T-cell (primary cell): ENCODE measurements around the gene APMAP. TPM values are rescaled to one million over a fixed set of nuclear protein-coding genes. Genes with fewer than 3 reads are reported as not detected.
A peak's percentile ranks its signal among the peaks of the same experiment; 100 is the strongest.

Experiments
- ATAC-seq, 4 experiments: fragments of 200-7000 bp in 3 of 4; fragments of 150-1000 bp in 1 of 4; cut with Tn5 transposase; replicated peaks in 1 of 4; 1 replicate in 3 of 4; 2 replicates in 1 of 4; pipeline ENCODE4 v1.10.0; 2021; ENCODE audit warnings: moderate library complexity in 3 of 4, mild to moderate bottlenecking in 2 of 4, moderate number of reproducible peaks in 1 of 4
- CTCF ChIA-PET, 2 donors: fragments of 300-600 bp; sonication (Branson Sonifier 250); formaldehyde crosslinking; loops; one replicate each; lab custom pipeline; 2022; ENCODE audit warnings: antibody characterized with exemption in 2 of 2; lab: Charles Lee
- POLR2A ChIA-PET, 2 donors: fragments of 300-600 bp; sonication (Branson Sonifier 250); formaldehyde crosslinking; loops; one replicate each; lab custom pipeline; 2022; ENCODE audit warnings: antibody characterized with exemption in 2 of 2; lab: Charles Lee
- DNase-seq, 35 experiments: peaks; one replicate each; pipeline versions ENCODE4 v3.0.0 to v3.0.0-alpha.2; 2013 to 2023
- H3K27ac ChIP-seq: one replicate; pipeline ENCODE4 v1.5.1; 2013; ENCODE audit warnings: low read length
- H3K27me3 ChIP-seq, 2 experiments: replicated peaks in 1 of 2; 1 replicate in 1 of 2; 2 replicates in 1 of 2; pipeline versions ENCODE4 v1.6.1 to v1.7.0; 2013; ENCODE audit warnings: low read length in 1 of 2, mixed read lengths in 1 of 2; ENCODE audit not compliant: control insufficient read depth in 2 of 2, insufficient read depth in 2 of 2; ENCODE audit errors: extremely low read depth in 1 of 2
- H3K36me3 ChIP-seq, 2 donors: 1 replicate in 1 of 2; 2 replicates in 1 of 2; pipeline versions ENCODE4 v1.6.1 to v1.7.0; 2013; ENCODE audit warnings: low read length in 1 of 2; ENCODE audit not compliant: control insufficient read depth in 2 of 2, insufficient read depth in 1 of 2; ENCODE audit errors: extremely low read depth in 1 of 2
- H3K4me1 ChIP-seq, 2 experiments: 1 replicate in 1 of 2; 2 replicates in 1 of 2; pipeline versions ENCODE4 v1.6.1 to v1.7.0; 2013; ENCODE audit warnings: low read length in 2 of 2, mixed read lengths in 1 of 2; ENCODE audit not compliant: insufficient read depth in 2 of 2, control insufficient read depth in 1 of 2; ENCODE audit errors: extremely low read depth in 1 of 2
- H3K4me3 ChIP-seq, 2 donors: 1 replicate in 1 of 2; 2 replicates in 1 of 2; pipeline versions ENCODE4 v1.5.1 to v1.7.0; 2013; ENCODE audit warnings: mild to moderate bottlenecking in 2 of 2, low read length in 1 of 2, moderate library complexity in 1 of 2; ENCODE audit not compliant: control insufficient read depth in 1 of 2; ENCODE audit errors: extremely low read depth in 1 of 2
- H3K9me3 ChIP-seq: 2 replicates; pipeline ENCODE4 v1.7.0; 2013
- H3K27ac Mint-ChIP-seq, 2 donors: one replicate each; pipeline ENCODE4 v1.8.0; 2020 to 2021; ENCODE audit warnings: mild to moderate bottlenecking in 2 of 2, mixed read lengths in 2 of 2
- H3K27me3 Mint-ChIP-seq, 2 donors: one replicate each; pipeline ENCODE4 v1.8.0; 2021 to 2022; ENCODE audit warnings: mixed read lengths in 2 of 2
- H3K36me3 Mint-ChIP-seq: one replicate; pipeline ENCODE4 v1.8.0; 2021; ENCODE audit warnings: mixed read lengths
- H3K4me1 Mint-ChIP-seq, 3 donors: one replicate each; pipeline ENCODE4 v1.8.0; 2020 to 2022; ENCODE audit warnings: mixed read lengths in 3 of 3, mild to moderate bottlenecking in 1 of 3
- H3K4me3 Mint-ChIP-seq, 3 donors: one replicate each; pipeline ENCODE4 v1.8.0; 2020 to 2022; ENCODE audit warnings: mild to moderate bottlenecking in 3 of 3, mixed read lengths in 3 of 3, moderate library complexity in 3 of 3
- H3K9me3 Mint-ChIP-seq, 3 donors: one replicate each; pipeline ENCODE4 v1.8.0; 2020 to 2022; ENCODE audit warnings: mixed read lengths in 3 of 3
- WGBS: methylation state at CpG from one replicate; pipeline ENCODE4 v1.1.5; 2013; ENCODE audit warnings: missing lambda C conversion rate; ENCODE audit not compliant: insufficient coverage; 5-methylcytosine and 5-hydroxymethylcytosine counted together
- total RNA-seq, 35 experiments: library from RNA in 6 of 35; stranded (reverse) in 6 of 35; fragments of 120-200 nt in 1 of 35; gene quantifications; one replicate each; pipeline versions ENCODE4 v1.2.1 to v1.2.4 and lab custom pipeline; 2013 to 2026

Gene APMAP
- total RNA-seq, 5 donors from 2014 or later (not counting 1 experiment from before 2014, with no cell fraction given), result 32.2 to 53.0 (median 49.8) TPM

DNA sequence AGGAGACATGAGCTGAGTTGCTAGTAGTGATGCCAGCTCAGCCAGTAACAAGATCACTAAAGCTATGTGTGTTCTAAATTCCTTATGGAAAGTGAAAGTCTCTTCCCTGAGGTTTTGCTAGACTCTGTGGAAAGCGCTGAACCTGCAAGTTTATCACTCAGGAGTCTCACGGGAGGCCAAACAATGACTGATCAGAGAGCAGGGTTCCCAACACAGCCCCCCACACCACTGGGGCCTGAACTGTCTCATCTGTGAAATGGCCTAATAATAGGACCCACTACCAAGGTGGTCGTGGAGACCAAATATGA is 45.5 kb upstream of the APMAP start:
- POLR2A ChIA-PET, result no interaction called here
- no peaks in the 10 kb centered on the region for H3K27me3 Mint-ChIP-seq
- 100% methylated on average over 1 of the region's 3 CpGs for WGBS
- H3K9me3 ChIP-seq, result no peaks in the 10 kb centered on the region
- H3K36me3 ChIP-seq, result peaks cover 5 to 15% of the 10 kb centered on the region in 2 donors
- peaks cover 68 to 82% (median 79%) of the 10 kb centered on the region in 3 donors for H3K4me1 Mint-ChIP-seq
- H3K4me3 ChIP-seq, result no peak overlapping the region
- H3K27ac ChIP-seq, result no peak overlapping the region
- peak overlapping the region; percentile 86 to 89 for H3K27ac Mint-ChIP-seq
- DNase-seq, result no peak
- no peaks in the 10 kb centered on the region for H3K27me3 ChIP-seq
- H3K9me3 Mint-ChIP-seq, result no peaks in the 10 kb centered on the region
- CTCF ChIA-PET, result interaction anchor here in 1 of 2 donors (2.3 kb wide), 1 partner anchor 26 kb away, joined by 8 read pairs; no protein-coding TSS in a partner anchor
- peaks cover 45 to 76% of the 10 kb centered on the region in 2 experiments for H3K4me1 ChIP-seq
- no peak for ATAC-seq
- H3K36me3 Mint-ChIP-seq, result peaks cover 3% of the 10 kb centered on the region
- H3K4me3 Mint-ChIP-seq, result peak overlapping the region in 1 of 3 donors; percentile 76

DNA sequence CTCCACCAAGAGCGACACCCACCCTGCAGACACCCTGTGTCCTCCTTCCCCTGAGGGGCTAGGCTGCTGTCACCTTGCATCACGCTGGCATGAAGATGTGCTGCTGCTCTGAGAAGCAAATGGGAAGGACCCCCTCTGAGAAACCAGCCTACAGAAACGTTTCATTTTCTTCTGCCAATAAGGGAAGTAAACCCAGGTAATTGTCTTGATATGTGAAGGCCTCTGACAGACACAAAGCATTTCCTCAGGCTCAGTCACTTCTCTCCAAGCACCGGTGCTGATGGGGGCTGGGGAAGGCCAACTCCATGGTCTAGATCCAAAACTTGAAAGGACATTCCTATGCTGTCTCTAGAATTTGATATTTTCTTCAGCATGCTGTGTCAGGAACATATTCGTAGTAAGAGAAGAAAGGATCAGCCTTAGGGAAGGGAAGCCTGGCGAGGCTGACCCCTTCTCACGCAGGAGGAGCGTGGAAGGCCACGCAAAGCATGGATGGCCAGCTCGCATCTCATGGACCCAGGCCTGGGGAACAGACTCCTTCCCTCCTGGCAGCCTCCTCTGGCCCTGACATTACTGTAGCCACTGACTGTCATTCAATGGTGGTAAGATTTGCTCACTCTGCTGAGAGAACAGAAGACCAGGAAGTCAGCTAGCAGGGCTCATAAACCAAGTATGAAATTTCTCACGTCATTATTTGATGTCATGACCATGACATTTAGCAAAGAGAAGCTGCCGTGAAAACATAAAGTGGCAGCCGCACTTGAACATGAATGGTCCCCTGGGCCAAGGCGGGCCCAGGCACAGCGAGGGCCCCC is 44.9 kb upstream of the APMAP start:
- Mint-ChIP-seq H3K9me3 (no peaks in the 10 kb centered on the region), H3K4me1 (peaks cover 62 to 78% (median 74%) of the 10 kb centered on the region in 3 donors), H3K36me3 (peaks cover 3% of the 10 kb centered on the region), H3K27me3 (no peaks in the 10 kb centered on the region), H3K27ac (peak overlapping the region; percentile 86 to 89), H3K4me3 (peak overlapping the region in 1 of 3 donors; percentile 76)
- Histone ChIP-seq H3K36me3 (peaks cover 5 to 15% of the 10 kb centered on the region in 2 donors), H3K27me3 (no peaks in the 10 kb centered on the region), H3K4me1 (peaks cover 40 to 70% of the 10 kb centered on the region in 2 experiments), H3K9me3 (no peaks in the 10 kb centered on the region), H3K27ac (no peak overlapping the region), H3K4me3 (no peak overlapping the region)
- WGBS, result 82% methylated on average over 11 of the region's 15 CpGs
- DNase-seq, result peak in 11 of 35 experiments; percentile 5 to 40 (median 22)
- ATAC-seq, result peak in 1 of 4 experiments; percentile 81
- CTCF ChIA-PET, result interaction anchor here in 1 of 2 donors (2.3 kb wide), 1 partner anchor 26 kb away, joined by 8 read pairs; no protein-coding TSS in a partner anchor
- POLR2A ChIA-PET, result interaction anchor here in 1 of 2 donors (0.6 kb wide), 1 partner anchor 18 kb away, joined by 3 read pairs; no protein-coding TSS in a partner anchor

DNA sequence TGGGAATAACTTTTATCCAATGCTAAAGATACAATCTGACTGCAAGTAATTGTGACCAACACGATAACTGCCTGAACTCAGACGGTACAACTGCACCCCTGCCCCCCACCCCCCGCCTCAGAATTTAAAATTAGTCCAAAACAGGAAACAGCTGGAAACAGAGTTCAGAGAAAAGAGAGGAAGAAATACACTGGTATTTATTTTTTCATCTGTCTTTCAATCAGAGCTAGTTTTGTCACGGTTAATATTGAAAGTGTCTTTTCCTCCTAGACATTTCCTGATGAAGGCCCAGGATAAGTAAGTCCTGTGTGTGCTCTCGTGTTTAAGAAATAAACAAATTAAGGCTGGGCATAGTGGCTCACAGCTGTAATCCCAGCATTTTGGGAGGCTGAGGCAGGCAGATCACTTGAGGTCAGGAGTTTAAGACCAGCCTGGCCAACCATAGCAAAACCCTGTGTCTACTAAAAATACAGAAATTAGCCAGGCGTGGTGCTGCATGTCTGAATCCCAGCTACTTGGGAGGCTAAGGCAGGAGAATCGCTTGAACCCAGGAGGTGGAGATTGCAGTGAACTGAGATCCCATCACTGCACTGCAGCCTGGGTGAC is 43.9 kb upstream of the APMAP start:
- Histone ChIP-seq H3K9me3 (no peaks in the 10 kb centered on the region), H3K36me3 (peaks cover 4 to 15% of the 10 kb centered on the region in 2 donors), H3K27ac (no peak overlapping the region), H3K27me3 (no peaks in the 10 kb centered on the region), H3K4me3 (peak overlapping the region in 1 of 2 donors; percentile 21), H3K4me1 (peaks cover 29 to 63% of the 10 kb centered on the region in 2 experiments)
- ATAC-seq (peak in 1 of 4 experiments; percentile 7), DNase-seq (no peak)
- peak overlapping the region; percentile 57 to 76 (median 69) for H3K4me3 Mint-ChIP-seq
- peaks cover 51 to 70% (median 66%) of the 10 kb centered on the region in 3 donors for H3K4me1 Mint-ChIP-seq
- 36% methylated on average over 2 of the region's 7 CpGs for WGBS
- ChIA-PET CTCF (interaction anchor here (0.6 to 0.7 kb wide), 4 partner anchors 10 to 215 kb away, joined by 3 to 8 read pairs (median 6); no protein-coding TSS in a partner anchor), POLR2A (no interaction called here)
- H3K9me3 Mint-ChIP-seq, result no peaks in the 10 kb centered on the region
- peak overlapping the region; percentile 86 to 89 for H3K27ac Mint-ChIP-seq
- H3K36me3 Mint-ChIP-seq, result peaks cover 3% of the 10 kb centered on the region
- H3K27me3 Mint-ChIP-seq, result no peaks in the 10 kb centered on the region

DNA sequence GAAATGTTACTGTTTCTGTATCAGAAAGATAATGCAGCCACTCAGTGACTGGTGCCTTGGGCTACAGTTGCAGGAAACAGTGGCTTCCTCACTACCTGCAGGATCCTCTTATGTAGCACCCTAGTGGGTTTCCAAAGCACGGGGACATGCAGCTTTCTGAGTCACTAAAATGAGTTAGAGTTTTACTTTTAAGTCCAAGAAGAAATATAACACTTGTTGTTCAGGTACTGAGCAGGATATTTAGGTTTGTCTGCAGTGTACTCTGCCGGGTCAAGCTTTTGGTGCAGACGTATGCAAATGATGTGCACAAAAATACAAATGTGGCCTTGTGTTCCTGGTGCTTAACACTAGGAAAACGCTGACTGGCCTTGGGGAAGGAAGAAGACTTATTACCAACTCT is 43.4 kb upstream of the APMAP start:
- CTCF ChIA-PET, result interaction anchor here in 1 of 2 donors (0.6 kb wide), 1 partner anchor 215 kb away, joined by 6 read pairs; no protein-coding TSS in a partner anchor
- no peaks in the 10 kb centered on the region for H3K9me3 Mint-ChIP-seq
- H3K4me1 ChIP-seq, result peaks cover 25 to 59% of the 10 kb centered on the region in 2 experiments

DNA sequence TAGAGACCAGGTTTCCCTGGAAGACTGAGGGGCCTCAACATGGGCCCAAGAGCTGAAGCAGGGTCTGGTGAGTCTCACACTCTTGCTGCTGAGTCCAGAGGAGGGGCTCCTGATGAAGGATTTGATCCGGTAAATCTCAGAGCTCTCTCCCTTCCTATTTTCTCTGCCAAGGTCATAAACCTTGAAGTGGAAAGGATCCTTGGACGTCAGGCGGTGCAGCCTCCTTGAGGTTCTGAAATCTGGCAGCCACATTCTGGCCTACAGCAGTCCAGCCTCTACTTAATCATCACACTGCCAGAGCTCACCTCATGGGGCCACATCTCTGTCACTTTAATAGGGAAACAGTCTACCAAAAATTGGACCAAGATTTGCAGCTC is 41.4 kb upstream of the APMAP start:
- ATAC-seq (no peak), DNase-seq (no peak)
- WGBS, result 87% methylated on average over 2 of the region's 3 CpGs
- no peak overlapping the region for H3K4me3 Mint-ChIP-seq
- no peak overlapping the region for H3K27ac Mint-ChIP-seq
- peaks cover 2 to 30% of the 10 kb centered on the region in 2 donors for H3K36me3 ChIP-seq
- H3K4me1 ChIP-seq, result peaks cover 25 to 39% of the 10 kb centered on the region in 2 experiments
- ChIA-PET CTCF (no interaction called here), POLR2A (no interaction called here)
- no peaks in the 10 kb centered on the region for H3K9me3 Mint-ChIP-seq
- H3K27me3 Mint-ChIP-seq, result no peaks in the 10 kb centered on the region
- no peaks in the 10 kb centered on the region for H3K27me3 ChIP-seq
- H3K9me3 ChIP-seq, result no peaks in the 10 kb centered on the region
- no peak overlapping the region for H3K27ac ChIP-seq
- peaks cover 59 to 66% (median 61%) of the 10 kb centered on the region in 3 donors for H3K4me1 Mint-ChIP-seq
- H3K36me3 Mint-ChIP-seq, result peaks cover 16% of the 10 kb centered on the region
- H3K4me3 ChIP-seq, result no peak overlapping the region

More for the DNA sequence above, 43.4 kb upstream of the APMAP start:
- Mint-ChIP-seq H3K4me1 (peaks cover 50 to 72% (median 65%) of the 10 kb centered on the region in 3 donors), H3K27ac (peak overlapping the region; percentile 86 to 89), H3K27me3 (no peaks in the 10 kb centered on the region), H3K36me3 (peaks cover 3% of the 10 kb centered on the region), H3K4me3 (peak overlapping the region; percentile 57 to 76 (median 69))
- Histone ChIP-seq H3K4me3 (peak overlapping the region in 1 of 2 donors; percentile 21), H3K27me3 (no peaks in the 10 kb centered on the region), H3K27ac (no peak overlapping the region), H3K36me3 (peaks cover 2 to 16% of the 10 kb centered on the region in 2 donors), H3K9me3 (no peaks in the 10 kb centered on the region)
- POLR2A ChIA-PET, result no interaction called here
- ATAC-seq, result peak; percentile 66 to 90 (median 81)
- WGBS, result no CpG with 5 or more reads among the region's 4 CpGs
- peak in 5 of 35 experiments; percentile 11 to 25 (median 14) for DNase-seq

DNA sequence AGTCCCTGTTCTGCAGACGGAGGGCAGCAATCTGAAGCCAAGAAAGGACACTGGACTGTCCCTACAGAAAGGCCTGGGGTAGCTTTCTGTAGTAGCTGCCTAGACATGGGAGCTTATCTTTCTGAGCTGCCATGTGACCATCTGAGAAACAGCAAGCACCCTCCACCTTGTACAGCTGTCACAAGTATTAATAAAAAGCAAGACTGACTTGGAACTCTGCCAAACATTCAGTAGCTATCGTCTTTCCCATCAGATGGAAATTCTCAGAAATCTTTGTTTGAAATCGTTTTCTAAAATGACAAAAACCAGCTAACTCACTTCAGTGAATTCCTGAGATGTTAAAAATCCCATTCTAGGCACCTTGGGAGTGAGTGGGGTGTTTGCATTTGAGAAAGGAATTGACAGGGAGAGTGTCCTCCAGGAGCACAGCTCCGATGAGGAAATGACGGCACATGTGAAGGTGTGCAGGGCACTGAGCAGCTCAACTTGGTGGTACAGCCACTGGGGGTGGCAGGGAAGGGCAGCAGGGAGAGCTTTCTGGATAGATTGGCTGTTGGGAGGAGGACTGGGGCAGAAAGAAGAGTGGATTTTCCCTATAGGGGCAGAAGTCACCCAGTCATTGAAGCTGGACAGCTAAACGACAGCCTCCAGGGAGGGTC is 40.8 kb upstream of the APMAP start:
- no peak overlapping the region for H3K4me3 ChIP-seq
- peaks cover 24 to 33% of the 10 kb centered on the region in 2 experiments for H3K4me1 ChIP-seq
- no peaks in the 10 kb centered on the region for H3K9me3 Mint-ChIP-seq
- ATAC-seq (no peak), DNase-seq (no peak)
- peaks cover 2 to 30% of the 10 kb centered on the region in 2 donors for H3K36me3 ChIP-seq
- 88% methylated on average over 5 of the region's 6 CpGs for WGBS
- no peaks in the 10 kb centered on the region for H3K27me3 ChIP-seq
- POLR2A ChIA-PET, result no interaction called here
- H3K27ac Mint-ChIP-seq, result no peak overlapping the region
- CTCF ChIA-PET, result interaction anchor here (1.0 to 1.5 kb wide), 2 partner anchors 21 to 57 kb away, joined by 3 read pairs; no protein-coding TSS in a partner anchor
- no peak overlapping the region for H3K27ac ChIP-seq
- H3K4me1 Mint-ChIP-seq, result peaks cover 54 to 61% (median 56%) of the 10 kb centered on the region in 3 donors
- peaks cover 16% of the 10 kb centered on the region for H3K36me3 Mint-ChIP-seq
- H3K27me3 Mint-ChIP-seq, result no peaks in the 10 kb centered on the region
- no peak overlapping the region for H3K4me3 Mint-ChIP-seq
- no peaks in the 10 kb centered on the region for H3K9me3 ChIP-seq
